ENCODE measurements around the gene PDE6G.

- TF ChIP-seq EZH2phosphoT487 (IDR thresholded peaks at IDR 0.05; ENCODE audit: borderline replicate concordance) (no peak), CTCF (conservative IDR thresholded peaks at IDR 0.05; ENCODE audit: low read length) (no peak)
Measured at GRCh38 chr17:81650951-81651350, 5.4 kb downstream of the PDE6G start.
